HepG2 (cell line): ENCODE measurements around the gene SGCD. TPM values are rescaled to one million over a fixed set of nuclear protein-coding genes. Genes with fewer than 3 reads are reported as not detected.

Experiments used
- ATAC-seq: fragments of 200-7000 bp; cut with Tn5 transposase; 3 replicates; pipeline ENCODE4 v1.9.1; 2020; ENCODE audit warnings: mild to moderate bottlenecking, moderate library complexity
- BruUV-seq: library from RNA; stranded (reverse); fragments of 400-500 nt; replicated peaks from 2 replicates; lab custom pipeline; 2021; lab: Mats Ljungman, UMichigan
- CTCF ChIA-PET: fragments of 300-600 bp; formaldehyde crosslinking; extraction: SDS; loops from one replicate; lab custom pipeline; 2021; ENCODE audit warnings: low total read pairs, inconsistent platforms, low intra/inter-chr PET ratio; lab: Yijun Ruan, JAX
- POLR2A ChIA-PET: fragments of 350-600 bp; sonication (Branson Sonifier 250); formaldehyde crosslinking; loops from one replicate; lab custom pipeline; 2020; ENCODE audit warnings: antibody characterized with exemption, inconsistent platforms; lab: Yijun Ruan, JAX
- DNase-seq: peaks from one replicate; pipeline ENCODE4 v3.0.0-alpha.2; 2015; ENCODE audit warnings: low spot score
- FAIRE-seq: peaks from 3 replicates; lab custom pipeline; 2011; peaks lifted over from hg19 to GRCh38; lab: Jason Lieb, UNC
- H2AFZ ChIP-seq: one replicate; pipeline ENCODE4 v1.6.1; 2011; ENCODE audit warnings: low read length, inconsistent platforms
- H3K27ac ChIP-seq: fragments of 300-600 bp; 3 replicates; pipeline ENCODE4 v1.8.0; 2011; ENCODE audit warnings: mixed run types, mild to moderate bottlenecking, mixed read lengths, low read length, inconsistent platforms; ENCODE audit not compliant: insufficient read depth; ENCODE audit errors: extremely low read length
- H3K27me3 ChIP-seq, 2 experiments: fragments of 200-600 bp in 1 of 2; 2 replicates in 1 of 2; 3 replicates in 1 of 2; pipeline versions ENCODE4 v1.6.0 to v1.8.0; 2011; ENCODE audit warnings: low read length in 2 of 2, mild to moderate bottlenecking in 2 of 2, moderate library complexity in 2 of 2, inconsistent platforms in 1 of 2; ENCODE audit not compliant: insufficient read depth in 2 of 2, control insufficient read depth in 1 of 2
- H3K36me3 ChIP-seq, 2 experiments: fragments of 200-600 bp in 1 of 2; replicated peaks in 1 of 2; 2 replicates in 1 of 2; 3 replicates in 1 of 2; pipeline versions ENCODE4 v1.5.1 to v1.8.0; 2011; ENCODE audit warnings: low read length in 2 of 2, inconsistent platforms in 1 of 2; ENCODE audit not compliant: insufficient read depth in 2 of 2, control insufficient read depth in 1 of 2
- H3K4me1 ChIP-seq: 2 replicates; pipeline ENCODE4 v1.5.1; 2012; ENCODE audit warnings: low read length, inconsistent platforms; ENCODE audit not compliant: insufficient read depth
- H3K4me2 ChIP-seq: 2 replicates; pipeline ENCODE4 v1.6.0; 2011; ENCODE audit warnings: low read depth, low read length, inconsistent platforms
- H3K4me3 ChIP-seq, 3 experiments: fragments of 200-600 bp in 1 of 3; sonication (generic), shearing (Covaris generic) in 1 of 3; replicated peaks in 1 of 3; 2 replicates each; pipeline ENCODE4 v1.5.1; 2011 to 2016; ENCODE audit warnings: low read length in 3 of 3, inconsistent platforms in 2 of 3, low read depth in 2 of 3, mild to moderate bottlenecking in 2 of 3, control low read depth in 1 of 3, mixed read lengths in 1 of 3; ENCODE audit not compliant: insufficient read depth in 1 of 3
- H3K79me2 ChIP-seq: one replicate; pipeline ENCODE4 v1.6.1; 2011; ENCODE audit warnings: low read length, inconsistent platforms; ENCODE audit not compliant: insufficient read depth
- H3K9ac ChIP-seq: 2 replicates; pipeline ENCODE4 v1.6.0; 2011; ENCODE audit warnings: mild to moderate bottlenecking, low read depth, low read length, inconsistent platforms; ENCODE audit not compliant: insufficient read depth
- H3K9me3 ChIP-seq: 2 replicates; pipeline ENCODE4 v1.5.1; 2012; ENCODE audit warnings: mild to moderate bottlenecking, low read length
- H4K20me1 ChIP-seq: 2 replicates; pipeline ENCODE4 v1.6.0; 2011; ENCODE audit warnings: inconsistent platforms, mild to moderate bottlenecking, low read length, moderate library complexity; ENCODE audit not compliant: insufficient read depth
- BRCA1 ChIP-seq: sonication (generic); formaldehyde crosslinking; IDR thresholded peaks from 2 replicates; pipeline ENCODE4 v1.4.0; 2020; ENCODE audit warnings: missing genetic modification reagents
- CENPX ChIP-seq: sonication (generic); formaldehyde crosslinking; IDR thresholded peaks from 2 replicates; pipeline ENCODE4 v1.9.0; 2021; ENCODE audit warnings: mild to moderate bottlenecking, missing genetic modification reagents, moderate library complexity
- FOXC1 ChIP-seq: sonication (generic); formaldehyde crosslinking; IDR thresholded peaks from 2 replicates; pipeline ENCODE4 v1.8.0; 2022; ENCODE audit warnings: mild to moderate bottlenecking, missing genetic modification reagents, borderline replicate concordance
- HDAC6 ChIP-seq: fragments of 200-600 bp; sonication (generic); IDR thresholded peaks from 2 replicates; pipeline ENCODE4 v1.7.0; 2017; ENCODE audit warnings: mild to moderate bottlenecking, antibody characterized with exemption, low read length, low read depth
- MED1 ChIP-seq: sonication (generic); formaldehyde crosslinking; IDR thresholded peaks from 2 replicates; pipeline ENCODE4 v1.4.0; 2020; ENCODE audit warnings: missing genetic modification reagents
- NFE2 ChIP-seq: sonication (generic); formaldehyde crosslinking; IDR thresholded peaks from 2 replicates; pipeline ENCODE4 v1.4.0; 2020; ENCODE audit warnings: missing genetic modification reagents
- NRL ChIP-seq: sonication (generic); formaldehyde crosslinking; IDR thresholded peaks from 2 replicates; pipeline ENCODE4 v1.5.0; 2020; ENCODE audit warnings: missing genetic modification reagents, mild to moderate bottlenecking, moderate library complexity, borderline replicate concordance
- RAD51 ChIP-seq: fragments of 450-650 bp; IDR thresholded peaks from 2 replicates; pipeline ENCODE4 v1.6.1; 2016; ENCODE audit warnings: borderline replicate concordance
- SCMH1 ChIP-seq: sonication (generic); formaldehyde crosslinking; IDR thresholded peaks from 2 replicates; pipeline ENCODE4 v1.9.0; 2021; ENCODE audit warnings: missing genetic modification reagents, mild to moderate bottlenecking, borderline replicate concordance
- ZNF251 ChIP-seq: sonication (generic); formaldehyde crosslinking; IDR thresholded peaks from 2 replicates; pipeline ENCODE4 v1.9.0; 2021; ENCODE audit warnings: mild to moderate bottlenecking, missing genetic modification reagents
- ZNF34 ChIP-seq: sonication (generic); formaldehyde crosslinking; IDR thresholded peaks from 2 replicates; pipeline ENCODE4 v1.4.0; 2020; ENCODE audit warnings: mild to moderate bottlenecking, missing genetic modification reagents, borderline replicate concordance
- ZNF343 ChIP-seq: sonication (generic); formaldehyde crosslinking; IDR thresholded peaks from 2 replicates; pipeline ENCODE4 v1.4.0; 2020; ENCODE audit warnings: mild to moderate bottlenecking, missing genetic modification reagents
- WGBS: methylation state at CpG from one replicate; pipeline ENCODE4 v1.1.6; 2017; ENCODE audit warnings: low lambda C conversion rate; 5-methylcytosine and 5-hydroxymethylcytosine counted together
- in situ Hi-C: cut with HindIII; loops from 2 replicates; pipeline ENCODE4 v1.10.0; 2017; ENCODE audit warnings: low pct_unique_long_range_greater_than_20kb; ENCODE audit not compliant: extremely low pct_ligation_motif_present
- intact Hi-C: fragments of 100-400 bp; cut with micrococcal nuclease; formaldehyde crosslinking; loops from one replicate; pipeline ENCODE4 v1.10.0; 2022; ENCODE audit not compliant: unreplicated experiment
- polyA plus RNA-seq, 8 experiments: library from polyadenylated mRNA; depleted of rRNA in 3 of 8; stranded (reverse) in 7 of 8; unstranded in 1 of 8; fragments of >200 nt; fragmentation: Illumina TruSeq in 4 of 8; extraction: Trizol in 4 of 8; gene quantifications; 2 replicates each; pipeline versions ENCODE4 v1.2.1 to v1.2.3, GENCODE V29; 2011 to 2016; ENCODE audit warnings: low read depth in 4 of 8, missing spikeins in 1 of 8, mixed read lengths in 1 of 8; ENCODE audit not compliant: insufficient read depth in 1 of 8
- total RNA-seq, 5 experiments: library from RNA; depleted of rRNA; stranded (reverse); fragments of >200 nt; fragmentation: Illumina TruSeq; extraction: Trizol; gene quantifications; 2 replicates each; pipeline ENCODE4 v1.2.3, GENCODE V29; 2016; ENCODE audit warnings: low read depth in 1 of 5
- TF ChIP-seq, protein P1 (sequence below), 2 experiments: sonication (generic) in 1 of 2; formaldehyde crosslinking in 1 of 2; IDR thresholded peaks; 2 replicates each; pipeline versions ENCODE4 v1.6.1 to v1.9.0; 2014 to 2022; ENCODE audit warnings: antibody characterized with exemption in 1 of 2, borderline replicate concordance in 1 of 2, inconsistent platforms in 1 of 2, low read depth in 1 of 2, missing genetic modification reagents in 1 of 2

SGCD gene
- total and polyA plus RNA-seq, 2 of the 13 experiments (the other 11 are each of a cell fraction or from before 2014, with no cell fraction given), result not detected

DNA sequence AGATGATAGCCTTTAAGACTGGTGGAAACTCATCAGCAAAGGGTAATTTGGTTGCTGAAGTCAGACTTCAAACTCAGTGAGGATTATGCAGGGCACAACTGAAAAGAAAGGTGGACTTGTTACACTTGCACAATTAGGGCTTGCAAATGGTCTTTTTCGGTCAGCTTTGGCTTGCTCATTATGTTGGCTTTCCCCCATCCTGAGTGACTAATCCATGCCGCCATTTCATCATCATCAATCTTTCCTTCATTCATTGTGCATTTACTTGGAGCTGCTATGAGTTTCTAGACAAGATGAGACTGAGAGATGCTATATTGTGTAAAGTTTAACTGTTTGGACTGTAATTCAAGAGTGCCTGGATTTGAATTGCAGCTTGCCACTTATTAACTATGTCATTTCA lies 388.3 kb downstream of the SGCD start:
- H3K27ac ChIP-seq, result no peak overlapping the region
- ChIA-PET POLR2A (no interaction called here), CTCF (no interaction called here)
- TF ChIP-seq ZNF251 (CRISPR knock-in tag) (no peak), NFE2 (CRISPR knock-in tag) (no peak), ZNF343 (CRISPR knock-in tag) (no peak), MED1 (CRISPR knock-in tag) (no peak), ZNF34 (CRISPR knock-in tag) (no peak), FOXC1 (CRISPR knock-in tag) (no peak), HDAC6 (no peak)
- peaks cover 8% of the 10 kb centered on the region; the same call in 1 of the 2 replicates for H3K4me1 ChIP-seq
- DNase-seq (no peak), FAIRE-seq (no peak), ATAC-seq (no peak)
- no peaks in the 10 kb centered on the region for H3K79me2 ChIP-seq
- H3K27me3 ChIP-seq, result no peaks in the 10 kb centered on the region
- no peak overlapping the region for H2AFZ ChIP-seq
- no peaks in the 10 kb centered on the region for H4K20me1 ChIP-seq
- no peak overlapping the region for H3K4me3 ChIP-seq
- H3K9me3 ChIP-seq, result no peaks in the 10 kb centered on the region
- no peak overlapping the region for H3K4me2 ChIP-seq
- 45% methylated on average over 2 of the region's 2 CpGs for WGBS
- no peak overlapping the region for H3K9ac ChIP-seq
- in situ Hi-C loops (no loop called here), intact Hi-C loops (no loop called here)
- H3K36me3 ChIP-seq, result no peaks in the 10 kb centered on the region
- BruUV-seq, result no TSS peak

DNA sequence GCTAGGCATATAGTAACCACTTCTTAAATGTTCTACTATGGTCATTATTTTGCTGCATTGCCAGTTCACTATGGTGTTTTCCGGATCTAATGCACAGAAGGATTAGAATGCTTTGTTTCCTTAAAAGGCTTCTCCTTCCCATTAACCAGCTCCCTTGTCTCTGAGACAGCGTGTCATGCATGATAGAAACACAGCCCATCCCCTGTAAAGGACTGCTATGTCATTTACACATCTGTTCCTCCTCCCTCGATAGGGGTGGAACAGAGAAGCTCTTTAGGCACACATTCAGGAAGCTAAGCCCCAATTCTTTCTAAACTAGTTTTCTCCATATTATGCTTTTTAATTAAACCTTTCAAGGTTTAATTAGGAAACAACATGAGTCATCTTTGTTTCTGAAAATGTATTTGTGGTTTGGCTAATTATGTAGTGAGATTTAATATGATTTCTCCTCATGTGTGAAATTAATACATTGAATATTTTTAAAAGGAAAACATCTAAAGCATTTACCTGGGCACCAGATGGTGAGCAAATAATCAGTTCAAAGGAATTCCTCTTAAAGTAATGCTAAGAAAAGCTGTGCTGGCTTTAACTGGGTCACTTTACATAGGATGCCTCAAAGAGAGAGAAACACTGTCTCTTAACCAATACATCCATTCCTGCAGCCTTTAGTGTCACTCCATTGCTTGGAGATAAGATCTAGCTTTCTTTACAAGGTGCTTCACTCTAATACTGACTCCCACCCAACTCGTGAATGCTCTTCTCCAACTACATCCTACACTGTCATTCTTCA lies 389.8 kb downstream of the SGCD start:
- in situ Hi-C loops, result no loop called here
- POLR2A ChIA-PET, result no interaction called here
- Histone ChIP-seq H3K4me3 (no peak overlapping the region), H3K27me3 (no peaks in the 10 kb centered on the region), H3K79me2 (no peaks in the 10 kb centered on the region), H3K9me3 (no peaks in the 10 kb centered on the region), H3K4me2 (no peak overlapping the region), H2AFZ (no peak overlapping the region), H3K27ac (no peak overlapping the region), H3K36me3 (no peaks in the 10 kb centered on the region), H3K4me1 (peaks cover 8% of the 10 kb centered on the region; the same call in 1 of the 2 replicates), H4K20me1 (no peaks in the 10 kb centered on the region), H3K9ac (no peak overlapping the region)
- intact Hi-C loops, result no loop called here
- FAIRE-seq (no peak), DNase-seq (no peak), ATAC-seq (no peak)
- CTCF ChIA-PET, result no interaction called here
- BruUV-seq, result no TSS peak
- WGBS, result 31% methylated on average over 4 of the region's 4 CpGs
- TF ChIP-seq BRCA1 (CRISPR knock-in tag), result no peak
- no peak for TF ChIP-seq CENPX
- TF ChIP-seq NRL, result no peak
- no peak for TF ChIP-seq RAD51
- no peak for TF ChIP-seq SCMH1 (CRISPR knock-in tag)
- TF ChIP-seq, protein P1, sequence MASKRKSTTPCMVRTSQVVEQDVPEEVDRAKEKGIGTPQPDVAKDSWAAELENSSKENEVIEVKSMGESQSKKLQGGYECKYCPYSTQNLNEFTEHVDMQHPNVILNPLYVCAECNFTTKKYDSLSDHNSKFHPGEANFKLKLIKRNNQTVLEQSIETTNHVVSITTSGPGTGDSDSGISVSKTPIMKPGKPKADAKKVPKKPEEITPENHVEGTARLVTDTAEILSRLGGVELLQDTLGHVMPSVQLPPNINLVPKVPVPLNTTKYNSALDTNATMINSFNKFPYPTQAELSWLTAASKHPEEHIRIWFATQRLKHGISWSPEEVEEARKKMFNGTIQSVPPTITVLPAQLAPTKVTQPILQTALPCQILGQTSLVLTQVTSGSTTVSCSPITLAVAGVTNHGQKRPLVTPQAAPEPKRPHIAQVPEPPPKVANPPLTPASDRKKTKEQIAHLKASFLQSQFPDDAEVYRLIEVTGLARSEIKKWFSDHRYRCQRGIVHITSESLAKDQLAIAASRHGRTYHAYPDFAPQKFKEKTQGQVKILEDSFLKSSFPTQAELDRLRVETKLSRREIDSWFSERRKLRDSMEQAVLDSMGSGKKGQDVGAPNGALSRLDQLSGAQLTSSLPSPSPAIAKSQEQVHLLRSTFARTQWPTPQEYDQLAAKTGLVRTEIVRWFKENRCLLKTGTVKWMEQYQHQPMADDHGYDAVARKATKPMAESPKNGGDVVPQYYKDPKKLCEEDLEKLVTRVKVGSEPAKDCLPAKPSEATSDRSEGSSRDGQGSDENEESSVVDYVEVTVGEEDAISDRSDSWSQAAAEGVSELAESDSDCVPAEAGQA (IDR thresholded peaks at IDR 0.05; ENCODE audit: low read depth), result no peak
- TF ChIP-seq, protein P1 (CRISPR knock-in tag; IDR thresholded peaks at IDR 0.05; ENCODE audit: borderline replicate concordance), result no peak
